ENCODE data around the gene SHANK3.

- TF ChIP-seq CEBPB (IDR thresholded peaks at IDR 0.05) (no peak), ZBTB7A (IDR thresholded peaks at IDR 0.05; ENCODE audit: low read depth) (no peak), NFIC (IDR thresholded peaks at IDR 0.05) (no peak), YY1 (IDR thresholded peaks at IDR 0.05; ENCODE audit: low read depth) (no peak), EP300 (IDR thresholded peaks at IDR 0.05; ENCODE audit: borderline replicate concordance) (no peak), TAF1 (IDR thresholded peaks at IDR 0.05; ENCODE audit: low read depth) (no peak), CREB1 (IDR thresholded peaks at IDR 0.05; ENCODE audit: low read depth) (no peak), RAD21 (IDR thresholded peaks at IDR 0.05; ENCODE audit: low read depth) (no peak), EGR1 (IDR thresholded peaks at IDR 0.05) (no peak), TEAD4 (IDR thresholded peaks at IDR 0.05) (no peak)
- TF ChIP-seq, protein P1, sequence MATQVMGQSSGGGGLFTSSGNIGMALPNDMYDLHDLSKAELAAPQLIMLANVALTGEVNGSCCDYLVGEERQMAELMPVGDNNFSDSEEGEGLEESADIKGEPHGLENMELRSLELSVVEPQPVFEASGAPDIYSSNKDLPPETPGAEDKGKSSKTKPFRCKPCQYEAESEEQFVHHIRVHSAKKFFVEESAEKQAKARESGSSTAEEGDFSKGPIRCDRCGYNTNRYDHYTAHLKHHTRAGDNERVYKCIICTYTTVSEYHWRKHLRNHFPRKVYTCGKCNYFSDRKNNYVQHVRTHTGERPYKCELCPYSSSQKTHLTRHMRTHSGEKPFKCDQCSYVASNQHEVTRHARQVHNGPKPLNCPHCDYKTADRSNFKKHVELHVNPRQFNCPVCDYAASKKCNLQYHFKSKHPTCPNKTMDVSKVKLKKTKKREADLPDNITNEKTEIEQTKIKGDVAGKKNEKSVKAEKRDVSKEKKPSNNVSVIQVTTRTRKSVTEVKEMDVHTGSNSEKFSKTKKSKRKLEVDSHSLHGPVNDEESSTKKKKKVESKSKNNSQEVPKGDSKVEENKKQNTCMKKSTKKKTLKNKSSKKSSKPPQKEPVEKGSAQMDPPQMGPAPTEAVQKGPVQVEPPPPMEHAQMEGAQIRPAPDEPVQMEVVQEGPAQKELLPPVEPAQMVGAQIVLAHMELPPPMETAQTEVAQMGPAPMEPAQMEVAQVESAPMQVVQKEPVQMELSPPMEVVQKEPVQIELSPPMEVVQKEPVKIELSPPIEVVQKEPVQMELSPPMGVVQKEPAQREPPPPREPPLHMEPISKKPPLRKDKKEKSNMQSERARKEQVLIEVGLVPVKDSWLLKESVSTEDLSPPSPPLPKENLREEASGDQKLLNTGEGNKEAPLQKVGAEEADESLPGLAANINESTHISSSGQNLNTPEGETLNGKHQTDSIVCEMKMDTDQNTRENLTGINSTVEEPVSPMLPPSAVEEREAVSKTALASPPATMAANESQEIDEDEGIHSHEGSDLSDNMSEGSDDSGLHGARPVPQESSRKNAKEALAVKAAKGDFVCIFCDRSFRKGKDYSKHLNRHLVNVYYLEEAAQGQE (IDR thresholded peaks at IDR 0.05; ENCODE audit: low read depth) = no peak
- TF ChIP-seq, protein P2, sequence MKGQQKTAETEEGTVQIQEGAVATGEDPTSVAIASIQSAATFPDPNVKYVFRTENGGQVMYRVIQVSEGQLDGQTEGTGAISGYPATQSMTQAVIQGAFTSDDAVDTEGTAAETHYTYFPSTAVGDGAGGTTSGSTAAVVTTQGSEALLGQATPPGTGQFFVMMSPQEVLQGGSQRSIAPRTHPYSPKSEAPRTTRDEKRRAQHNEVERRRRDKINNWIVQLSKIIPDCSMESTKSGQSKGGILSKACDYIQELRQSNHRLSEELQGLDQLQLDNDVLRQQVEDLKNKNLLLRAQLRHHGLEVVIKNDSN (IDR thresholded peaks at IDR 0.05) = no peak
Measured at GRCh38 chr22:50684986-50685385, 12.4 kb downstream of the SHANK3 start.

Measured in Ishikawa (cell line).